Upper lobe of right lung (tissue), 1 donor: Measurements from ENCODE around the gene DBX2. TPM values are rescaled to one million over a fixed set of nuclear protein-coding genes. Genes with fewer than 3 reads are reported as not detected.
"Not testable (repeated sequence)": the region's sequence is repeated elsewhere in the genome, so short reads cannot be mapped to it uniquely, and the experiment has no call there.

ENCODE experiments used
- ATAC-seq: fragments of 200-7000 bp; cut with Tn5 transposase; one replicate; pipeline ENCODE4 v1.9.1; 2020; ENCODE audit warnings: mild to moderate bottlenecking, moderate library complexity
- DNase-seq: peaks from one replicate; pipeline ENCODE4 v3.0.0-alpha.2; 2020
- H3K27ac ChIP-seq: fragments of 200-600 bp; one replicate; pipeline ENCODE4 v1.8.0; 2022
- H3K27me3 ChIP-seq: fragments of 200-600 bp; one replicate; pipeline ENCODE4 v1.8.0; 2022; ENCODE audit warnings: mild to moderate bottlenecking
- H3K36me3 ChIP-seq: fragments of 200-600 bp; one replicate; pipeline ENCODE4 v1.8.0; 2022
- H3K4me1 ChIP-seq: fragments of 200-600 bp; one replicate; pipeline ENCODE4 v1.8.0; 2022
- H3K4me3 ChIP-seq: fragments of 200-600 bp; one replicate; pipeline ENCODE4 v1.8.0; 2022; ENCODE audit warnings: mild to moderate bottlenecking
- H3K9me3 ChIP-seq: fragments of 200-600 bp; one replicate; pipeline ENCODE4 v1.8.0; 2022
- CTCF ChIP-seq: fragments of 200-600 bp; IDR thresholded peaks from one replicate; pipeline ENCODE4 v1.8.0; 2022; ENCODE audit warnings: antibody characterized with exemption
- intact Hi-C: fragments of 100-400 bp; cut with DNase I; formaldehyde crosslinking; loops from one replicate; pipeline ENCODE4 v1.11.0; 2022
- total RNA-seq: library from RNA; stranded (reverse); fragmentation: NEBNext Ultra II Directional; extraction: Animal tissue kit (Norgen Biotek cat#: 25700); gene quantifications from one replicate; pipeline ENCODE4 v1.2.1, GENCODE V29; 2021
- donor health status: DM: no; HTN: yes; CAD: no; lungs with severe emphysema.

The DBX2 gene
- total RNA-seq, 1 donor from 2014 or later = not detected

- Histone ChIP-seq H3K9me3 (no peaks in the 10 kb centered on the region), H3K27me3 (no peaks in the 10 kb centered on the region), H3K36me3 (no peaks in the 10 kb centered on the region), H3K4me3 (no peak overlapping the region), H3K4me1 (no peaks in the 10 kb centered on the region), H3K27ac (no peak overlapping the region)
- intact Hi-C loops = no loop called here
- DNase-seq = no peak
- TF ChIP-seq CTCF = no peak
- no peak for ATAC-seq
These were observed 51.5 kb downstream of the DBX2 start for GRCh38 chr12:44999355-44999754.

- DNase-seq (no peak), ATAC-seq (no peak)
- Histone ChIP-seq H3K27me3 (no peaks in the 10 kb centered on the region), H3K9me3 (no peaks in the 10 kb centered on the region), H3K4me3 (no peak overlapping the region), H3K27ac (no peak overlapping the region), H3K4me1 (no peaks in the 10 kb centered on the region), H3K36me3 (no peaks in the 10 kb centered on the region)
- intact Hi-C loops = no loop called here
- TF ChIP-seq CTCF = no peak
These were observed 57.7 kb downstream of the DBX2 start for GRCh38 chr12:44993161-44993560.

- H3K4me3 ChIP-seq, DNase-seq, ATAC-seq, H3K27ac ChIP-seq, H3K4me1 ChIP-seq, intact Hi-C loops, H3K27me3 ChIP-seq, H3K9me3 ChIP-seq, H3K36me3 ChIP-seq: not testable (repeated sequence)
These were observed 66.0 kb downstream of the DBX2 start for GRCh38 chr12:44984863-44985262.

GRCh38 chr12:44979918-44980317 is 71.0 kb downstream of the DBX2 start:
- no peak overlapping the region for H3K4me3 ChIP-seq
- no peaks in the 10 kb centered on the region for H3K27me3 ChIP-seq
- H3K27ac ChIP-seq = no peak overlapping the region
- no peaks in the 10 kb centered on the region for H3K9me3 ChIP-seq
- H3K4me1 ChIP-seq = no peaks in the 10 kb centered on the region
- no peak for TF ChIP-seq CTCF
- H3K36me3 ChIP-seq = no peaks in the 10 kb centered on the region
- no peak for DNase-seq
- ATAC-seq = no peak
- intact Hi-C loops = no loop called here

- H3K27me3 ChIP-seq = no peaks in the 10 kb centered on the region
- ATAC-seq (no peak), DNase-seq (no peak)
- intact Hi-C loops = no loop called here
- H3K9me3 ChIP-seq = no peaks in the 10 kb centered on the region
- H3K27ac ChIP-seq = no peak overlapping the region
- no peak for TF ChIP-seq CTCF
- no peaks in the 10 kb centered on the region for H3K4me1 ChIP-seq
- H3K4me3 ChIP-seq = no peak overlapping the region
- no peaks in the 10 kb centered on the region for H3K36me3 ChIP-seq
These were observed 74.7 kb downstream of the DBX2 start for GRCh38 chr12:44976246-44976645.

- Histone ChIP-seq H3K4me1 (no peaks in the 10 kb centered on the region), H3K27me3 (no peaks in the 10 kb centered on the region), H3K4me3 (no peak overlapping the region), H3K27ac (no peak overlapping the region), H3K9me3 (no peaks in the 10 kb centered on the region), H3K36me3 (no peaks in the 10 kb centered on the region)
- DNase-seq = no peak
- intact Hi-C loops = no loop called here
- peak; percentile 18 for TF ChIP-seq CTCF
- no peak for ATAC-seq
These were observed 78.0 kb downstream of the DBX2 start for GRCh38 chr12:44972746-44973421.
